DND-41 (cell line): ENCODE measurements around the gene PRELID1.
A peak's percentile ranks its signal among the peaks of the same experiment; 100 is the strongest.

ENCODE experiments used
- CTCF ChIP-seq: IDR thresholded peaks from 2 replicates; pipeline ENCODE4 v1.5.1; 2012; ENCODE audit warnings: borderline replicate concordance, low read length, moderate library complexity, mild to moderate bottlenecking; ENCODE audit not compliant: poor library complexity, severe bottlenecking; ENCODE audit errors: extremely low read depth
- EZH2 ChIP-seq: IDR thresholded peaks from 3 replicates; pipeline ENCODE4 v1.6.1; 2012; ENCODE audit warnings: borderline replicate concordance, low read depth, mild to moderate bottlenecking, moderate library complexity, low read length, inconsistent platforms; ENCODE audit not compliant: severe bottlenecking

- peak; percentile 43 for TF ChIP-seq CTCF
- TF ChIP-seq EZH2: no peak
Observed at GRCh38 chr5:177303121-177303924, at the start of gene PRELID1, which contains the start of gene RAB24.
